NB4 (cell line): ENCODE data around the gene PIGL.

ENCODE experiments used
- DNase-seq: peaks from one replicate; pipeline ENCODE4 v3.0.0; 2010; ENCODE audit warnings: low read depth
- H3K4me3 ChIP-seq: one replicate; pipeline ENCODE4 v1.5.1; 2011; ENCODE audit warnings: mild to moderate bottlenecking, low read depth, low read length, moderate library complexity
- CTCF ChIP-seq: IDR thresholded peaks from one replicate; pipeline ENCODE4 v1.5.1; 2012; ENCODE audit warnings: low read depth, low read length
- MAX ChIP-seq: IDR thresholded peaks from 2 replicates; pipeline ENCODE4 v1.6.1; 2011; ENCODE audit warnings: low read depth, low read length
- MYC ChIP-seq: IDR thresholded peaks from 2 replicates; pipeline ENCODE4 v1.6.1; 2011; ENCODE audit warnings: low read depth, low read length
- POLR2A ChIP-seq: IDR thresholded peaks from 2 replicates; pipeline ENCODE4 v1.6.1; 2011; ENCODE audit warnings: mild to moderate bottlenecking; ENCODE audit not compliant: insufficient read length; ENCODE audit errors: extremely low read depth

PIGL gene

DNA sequence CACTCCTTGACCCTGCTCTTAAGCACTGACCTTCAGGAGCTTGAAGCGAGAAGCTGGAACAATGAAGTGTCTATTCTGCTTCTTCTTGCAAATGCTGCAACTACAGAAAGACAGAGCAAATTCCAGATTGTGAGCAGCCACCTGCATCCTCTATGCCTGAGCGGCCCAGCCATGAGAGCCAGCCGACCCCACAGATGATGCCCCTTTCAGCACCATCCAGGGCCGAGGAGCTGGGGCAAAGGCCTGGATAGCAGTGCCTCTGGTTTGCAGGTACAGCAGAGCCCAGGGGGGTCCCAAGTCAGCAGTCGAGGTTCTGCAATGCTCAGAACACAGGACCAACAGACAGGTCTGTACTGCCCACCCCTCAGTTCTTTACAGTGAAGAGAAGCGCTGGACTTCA is 131.6 kb downstream of the PIGL start:
- no peak for TF ChIP-seq POLR2A
- TF ChIP-seq MAX, result no peak
- no peak for TF ChIP-seq MYC
- no peak for TF ChIP-seq CTCF
- no peak overlapping the region for H3K4me3 ChIP-seq
- DNase-seq, result no peak

DNA sequence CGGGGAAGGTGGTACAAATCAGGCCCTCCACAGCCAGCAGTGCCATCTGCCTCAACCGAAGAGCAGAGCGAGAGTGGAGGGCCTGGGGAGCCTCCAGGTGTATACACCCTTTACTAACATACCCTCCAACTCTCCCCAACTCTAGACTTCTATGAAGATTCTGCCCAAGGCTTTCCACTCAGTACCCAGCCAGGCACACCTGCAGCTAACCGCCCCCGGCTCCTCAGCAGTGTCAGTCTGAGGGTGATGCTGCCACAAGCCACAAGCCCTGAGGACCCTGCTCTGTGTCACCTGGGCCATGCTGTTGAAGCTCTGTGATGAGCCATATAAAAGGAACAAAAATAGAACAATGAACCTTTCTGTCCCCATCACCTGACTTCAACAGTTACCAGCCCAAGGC is 132.4 kb downstream of the PIGL start:
- TF ChIP-seq MYC, result no peak
- TF ChIP-seq POLR2A, result no peak
- TF ChIP-seq CTCF, result no peak
- no peak for TF ChIP-seq MAX
- H3K4me3 ChIP-seq, result no peak overlapping the region
- no peak for DNase-seq

GRCh38 chr17:16351831-16352230 is 134.8 kb downstream of the PIGL start:
- H3K4me3 ChIP-seq, result peak overlapping the region; percentile 87
- no peak for TF ChIP-seq MYC
- no peak for TF ChIP-seq POLR2A
- no peak for TF ChIP-seq CTCF
- no peak for TF ChIP-seq MAX
- peak; percentile 22 for DNase-seq

- peak; percentile 68 for DNase-seq
- peak overlapping the region; percentile 87 for H3K4me3 ChIP-seq
- peak; percentile 68 for TF ChIP-seq MAX
- TF ChIP-seq POLR2A, result no peak
- TF ChIP-seq MYC, result no peak
- no peak for TF ChIP-seq CTCF
Observed at GRCh38 chr17:16352303-16352666, 135.3 kb downstream of the PIGL start.

DNA sequence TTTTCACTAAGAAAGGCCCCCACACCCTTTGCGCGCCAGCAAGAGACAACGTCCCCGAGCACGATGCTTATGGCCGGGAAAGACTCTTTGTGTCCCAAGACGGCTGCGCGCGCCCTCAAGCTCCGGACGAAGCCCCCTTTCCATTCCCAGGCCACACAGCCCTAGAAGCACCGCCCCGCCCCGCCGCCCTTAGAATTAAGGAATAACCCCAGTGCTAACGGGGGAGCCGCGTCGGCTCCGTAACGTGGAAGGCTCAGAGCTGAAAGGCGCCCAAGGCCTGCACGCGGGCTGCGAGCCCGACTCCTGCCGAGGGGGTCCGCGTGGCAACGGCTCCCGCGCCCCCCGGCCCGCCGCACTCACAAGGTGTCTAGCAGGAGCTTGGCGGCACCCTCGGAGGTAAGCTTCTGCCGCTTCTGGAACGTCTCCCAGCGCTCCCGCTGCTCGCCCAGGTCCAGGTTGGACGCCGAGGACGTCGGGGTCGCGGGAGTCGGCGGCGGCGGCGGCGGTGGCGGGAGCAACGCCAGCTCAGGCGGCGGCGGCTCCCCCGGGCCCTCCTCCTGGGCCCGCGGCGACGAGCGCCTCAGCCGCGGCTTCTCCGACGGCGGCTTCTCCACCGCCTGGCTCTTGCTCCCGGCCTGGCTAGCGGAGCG is 135.8 kb downstream of the PIGL start:
- TF ChIP-seq MAX (no peak), CTCF (no peak), MYC (no peak; the same call in 1 of the 2 replicates), POLR2A (no peak)
- peak overlapping the region; percentile 87 for H3K4me3 ChIP-seq
- peak; percentile 73 for DNase-seq
